ENCODE data around the gene TMEM255B.

DNA sequence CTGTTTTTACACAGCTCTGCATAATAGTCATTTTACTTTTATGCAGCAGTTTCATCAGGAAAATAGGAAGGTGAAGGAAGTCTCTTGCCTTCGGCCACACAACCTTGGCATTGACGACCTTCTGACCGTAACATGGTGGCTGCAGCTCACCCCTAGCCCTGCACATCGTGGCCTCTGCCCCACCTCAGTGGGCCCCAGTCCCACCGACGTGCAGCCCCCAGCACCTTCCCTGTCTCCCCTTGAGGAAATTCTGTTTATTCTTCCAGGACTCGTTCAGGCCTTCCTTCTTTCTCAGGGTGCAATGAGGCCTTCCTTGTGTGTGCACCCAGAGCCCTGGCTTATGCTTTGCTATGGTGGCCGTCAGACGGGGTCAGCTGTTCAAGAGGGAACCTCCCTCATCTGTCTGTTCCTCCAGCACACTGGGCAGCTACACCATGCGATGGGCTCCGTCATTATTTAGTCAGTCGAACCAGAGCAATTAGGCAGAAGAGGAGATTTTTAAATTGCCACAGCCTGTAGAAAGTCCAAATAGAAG lies 33.3 kb downstream of the TMEM255B start:
- TF ChIP-seq CTCF (IDR thresholded peaks at IDR 0.05) (no peak), JUN (CRISPR knock-in tag; IDR thresholded peaks at IDR 0.05) (no peak), TP53 (CRISPR knock-in tag; IDR thresholded peaks at IDR 0.05) (no peak), ZNF121 (CRISPR knock-in tag; IDR thresholded peaks at IDR 0.05) (no peak)
